HPDE6-E6E7 (cell line): ENCODE measurements around the gene GAS2L1.

Experiments used
- DNase-seq: peaks from one replicate; pipeline ENCODE4 v3.0.0; 2011; ENCODE audit warnings: missing footprints; ENCODE audit errors: extremely low spot score

The GAS2L1 gene

DNA sequence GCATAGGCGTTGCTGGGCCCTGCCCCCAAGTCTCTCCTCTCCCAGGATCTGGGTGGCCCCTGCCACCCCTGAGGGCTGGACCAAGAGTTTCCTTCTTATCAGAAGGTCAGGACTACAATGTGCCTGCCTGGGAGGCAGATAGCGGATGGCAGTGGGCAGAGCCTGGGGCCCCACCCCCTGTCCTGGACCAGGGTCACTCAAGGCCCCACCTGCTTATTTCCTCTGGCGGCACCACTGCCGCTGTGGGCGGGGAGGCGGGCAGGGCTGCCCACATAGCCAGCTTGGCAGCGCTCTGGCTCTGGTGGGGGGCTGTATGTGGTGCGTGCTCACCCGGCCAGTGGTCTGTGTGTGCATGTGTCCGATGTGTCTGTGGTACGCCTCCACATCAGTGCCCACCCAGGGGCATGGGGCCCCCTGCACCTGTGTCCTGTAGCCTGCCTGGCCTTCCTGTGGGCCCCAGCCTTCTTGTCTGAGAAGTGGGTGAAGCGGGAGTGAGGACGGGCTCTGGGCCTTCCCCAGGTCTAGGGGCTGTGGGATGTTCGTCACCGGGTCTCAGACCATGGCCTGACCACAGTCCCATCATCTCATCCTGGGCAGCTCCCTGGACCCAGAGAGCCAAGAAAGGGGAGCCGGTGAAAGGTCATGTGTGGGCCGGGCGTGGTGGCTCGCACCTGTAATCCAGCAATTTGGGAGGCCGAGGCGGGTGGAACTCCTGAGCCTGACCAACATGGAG is 3.0 kb downstream of the GAS2L1 start:
- DNase-seq = no peak

DNA sequence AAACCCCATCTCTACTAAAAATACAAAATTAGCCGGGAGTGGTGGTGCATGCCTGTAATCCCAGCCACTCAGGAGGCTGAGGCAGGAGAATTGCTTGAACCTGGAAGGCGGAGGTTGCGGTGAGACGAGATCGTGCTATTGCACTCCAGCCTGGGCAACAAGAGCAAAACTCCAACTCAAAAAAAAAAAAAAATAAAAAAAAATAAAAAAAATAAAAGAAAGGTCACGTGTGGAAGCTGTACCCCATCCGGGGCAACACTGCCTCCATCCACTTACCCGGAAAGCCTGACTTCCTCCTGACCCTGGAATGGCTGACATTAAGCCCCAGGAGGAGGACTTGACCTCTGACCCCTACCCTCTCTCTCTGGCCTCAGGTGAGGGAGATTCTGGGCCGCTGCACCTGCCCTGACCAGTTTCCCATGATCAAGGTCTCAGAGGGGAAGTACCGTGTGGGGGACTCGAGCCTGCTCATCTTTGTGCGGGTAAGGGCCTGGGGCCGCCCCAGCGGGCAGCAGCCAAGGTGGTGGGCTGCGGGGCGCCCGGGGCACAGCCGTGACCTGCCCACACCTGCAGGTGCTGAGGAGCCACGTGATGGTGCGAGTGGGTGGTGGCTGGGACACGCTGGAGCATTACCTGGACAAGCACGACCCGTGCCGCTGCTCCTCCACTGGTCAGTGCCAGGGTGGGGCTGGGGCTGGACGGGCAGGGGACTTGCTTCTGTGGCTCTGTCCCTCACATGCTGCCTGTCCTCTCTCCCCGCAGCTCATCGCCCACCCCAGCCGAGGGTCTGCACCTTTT is 3.8 kb downstream of the GAS2L1 start:
- no peak for DNase-seq

- peak; percentile 96 for DNase-seq
Observed at GRCh38 chr22:29310863-29311339, 4.5 kb downstream of the GAS2L1 start.

- DNase-seq = no peak
Observed at GRCh38 chr22:29311464-29312217, 5.2 kb downstream of the GAS2L1 start.

DNA sequence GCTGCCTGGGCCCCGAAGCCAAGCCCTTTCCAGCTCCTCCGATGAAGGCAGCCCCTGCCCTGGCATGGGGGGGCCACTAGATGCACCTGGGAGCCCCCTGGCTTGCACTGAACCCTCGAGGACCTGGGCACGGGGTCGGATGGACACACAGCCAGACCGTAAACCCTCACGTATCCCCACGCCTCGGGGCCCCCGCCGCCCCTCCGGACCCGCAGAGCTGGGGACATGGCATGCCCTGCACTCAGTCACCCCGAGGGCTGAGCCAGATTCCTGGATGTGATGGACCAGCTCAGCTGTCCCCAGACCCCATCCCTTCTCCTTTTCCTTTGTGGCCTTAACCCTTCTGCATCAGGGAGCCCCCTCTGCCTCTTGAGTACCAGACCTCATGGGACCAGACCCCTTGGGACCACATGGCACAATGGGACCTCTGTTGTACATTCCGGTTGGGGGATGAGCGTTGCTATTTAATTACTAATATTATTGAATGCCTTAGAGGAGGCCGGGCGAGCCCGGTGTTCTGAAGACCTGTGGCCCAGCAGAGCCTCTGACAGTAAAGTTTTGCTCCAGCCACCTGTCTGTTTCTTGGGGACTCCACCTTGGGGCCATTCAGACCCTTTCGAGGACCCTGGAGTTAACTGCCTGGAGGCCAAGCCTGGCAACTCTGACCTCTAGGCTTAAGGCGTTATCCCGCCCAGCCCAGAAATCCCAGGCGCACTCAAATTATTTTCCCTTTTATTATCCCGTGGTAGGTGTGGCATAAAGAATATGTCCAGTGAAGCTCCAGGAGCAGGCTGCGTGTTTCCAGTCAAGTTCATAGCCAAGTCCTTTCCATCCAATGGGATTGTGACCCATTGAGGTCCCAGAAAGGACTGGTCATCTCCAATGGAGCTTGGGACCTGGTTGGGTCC is 6.0 kb downstream of the GAS2L1 start:
- no peak for DNase-seq

DNA sequence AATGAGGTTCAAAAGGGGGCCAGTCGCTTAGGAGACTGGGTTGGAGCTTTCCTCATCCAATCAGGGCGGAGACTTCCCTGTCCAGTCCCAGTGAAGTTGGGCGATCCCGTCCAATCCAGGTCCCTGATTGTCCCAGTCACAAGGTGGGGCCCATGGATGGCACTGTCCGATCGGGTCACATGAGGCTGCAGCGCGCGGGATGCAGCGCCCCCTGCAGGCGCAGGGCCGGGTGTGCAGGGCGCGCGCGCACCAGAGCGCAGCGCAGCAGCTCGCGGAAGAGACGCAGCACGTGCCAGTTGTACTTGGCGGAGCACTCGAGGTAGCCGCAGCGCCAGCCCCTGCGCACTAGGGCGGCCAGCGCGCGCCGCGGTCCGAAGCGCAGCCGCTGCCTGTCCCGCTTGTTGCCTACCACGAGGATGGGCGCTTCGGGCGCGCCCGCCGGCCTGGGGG is 6.7 kb downstream of the GAS2L1 start:
- DNase-seq = no peak

- no peak for DNase-seq
Observed at GRCh38 chr22:29313576-29314466, 7.4 kb downstream of the GAS2L1 start.

- DNase-seq = no peak
Observed at GRCh38 chr22:29314537-29315285, 8.3 kb downstream of the GAS2L1 start.

- no peak for DNase-seq
Observed at GRCh38 chr22:29315286-29316140, 9.1 kb downstream of the GAS2L1 start, which contains the start of gene RASL10A. Gene RASL10A (minus strand): TSS chr22:29315697. CDS start chr22:29315246, 451 bp downstream.

DNA sequence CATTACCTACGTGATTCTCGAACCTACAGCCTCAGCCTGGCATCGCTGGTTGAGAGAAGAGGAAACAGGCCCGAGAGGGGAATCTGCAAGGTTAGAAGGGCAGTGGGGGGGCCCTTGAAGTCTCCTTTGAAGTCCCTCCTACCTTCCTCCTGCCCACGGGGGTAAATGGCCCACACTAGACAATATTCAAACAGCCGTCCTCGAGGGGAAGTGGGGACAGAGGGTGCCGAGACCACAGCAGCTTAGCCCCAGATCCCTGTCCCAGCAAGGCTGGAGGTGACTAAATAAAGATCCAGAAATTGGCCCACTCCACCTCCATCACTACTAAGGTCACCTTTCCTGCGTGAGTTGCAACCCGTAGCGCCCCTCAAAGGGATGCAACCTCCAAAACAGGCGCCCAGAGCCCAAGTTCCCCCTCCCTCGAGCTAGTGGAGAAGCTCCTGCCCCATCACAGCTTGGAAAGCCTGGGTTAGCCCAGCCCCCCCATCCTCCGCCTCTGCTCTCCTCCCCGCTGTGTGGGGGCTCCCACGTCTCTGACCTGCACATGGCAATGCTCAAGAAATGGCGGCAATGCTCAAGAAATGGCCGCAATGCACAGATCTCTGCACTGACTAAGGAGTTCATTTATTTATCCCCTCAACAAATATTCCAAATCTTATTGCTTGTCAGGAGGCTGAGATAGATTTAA is 9.8 kb downstream of the GAS2L1 start:
- no peak for DNase-seq

GRCh38 chr22:29317827-29318454 is 11.5 kb downstream of the GAS2L1 start:
- no peak for DNase-seq

- DNase-seq = no peak
Observed at GRCh38 chr22:29319072-29319471, 12.6 kb downstream of the GAS2L1 start.

GRCh38 chr22:29320546-29320945 is 14.1 kb downstream of the GAS2L1 start:
- no peak for DNase-seq

- DNase-seq = no peak
Observed at GRCh38 chr22:29323641-29324040, 17.2 kb downstream of the GAS2L1 start.

- no peak for DNase-seq
Observed at GRCh38 chr22:29325356-29325755, 18.9 kb downstream of the GAS2L1 start.

DNA sequence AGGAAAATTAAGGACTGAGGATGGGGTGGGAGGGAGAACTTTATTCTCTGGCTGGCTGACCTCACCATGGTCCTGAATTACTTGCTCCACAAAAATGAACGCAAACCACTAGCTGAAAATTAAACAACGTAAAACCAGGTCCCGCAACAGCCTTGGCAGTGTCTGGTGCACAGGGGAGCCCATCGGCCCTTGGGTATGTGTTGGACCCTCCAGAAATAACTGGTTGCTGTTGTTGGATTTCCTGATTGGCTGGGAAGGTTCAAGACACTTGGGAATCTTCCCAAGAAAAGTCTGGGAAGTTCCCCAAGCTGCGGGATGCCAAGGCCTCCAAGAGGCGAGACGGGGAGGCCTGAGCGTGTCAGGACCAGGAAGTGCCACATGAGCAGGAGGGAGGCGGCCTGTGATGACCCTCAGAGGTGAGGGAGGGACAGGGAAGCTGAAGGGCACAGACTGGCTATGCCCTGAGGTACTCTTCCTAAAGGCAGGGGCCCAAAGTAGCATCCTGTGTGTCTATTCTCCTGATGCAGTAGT is 19.4 kb downstream of the GAS2L1 start:
- no peak for DNase-seq

DNA sequence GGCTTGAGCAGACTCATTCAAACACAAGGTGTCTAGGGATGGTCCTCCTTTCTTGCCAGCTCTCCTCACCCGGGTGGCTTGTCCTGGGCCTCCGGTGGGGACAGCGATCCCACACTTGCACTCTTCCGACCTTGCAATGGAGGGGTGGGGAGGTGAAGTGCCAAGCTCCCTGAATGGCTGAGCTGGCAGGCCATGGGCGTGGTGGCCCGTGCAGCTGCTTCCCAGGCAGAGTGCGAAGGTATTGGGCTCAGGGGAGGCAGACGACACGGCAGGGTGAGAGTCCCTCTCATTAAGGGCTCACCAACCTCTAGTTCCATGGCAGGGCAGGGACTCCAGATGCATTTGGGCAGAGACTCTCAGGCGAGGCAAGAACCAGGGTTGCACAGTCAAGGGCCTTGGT is 20.0 kb downstream of the GAS2L1 start:
- DNase-seq = no peak
